HL-60/S4 treated with retinoic acid at 250 ng/mL for 4 days and 3 days (cell line): ENCODE measurements around the gene RFX1.
"Not testable (repeated sequence)": the region's sequence is repeated elsewhere in the genome, so short reads cannot be mapped to it uniquely, and the experiment has no call there.

Experiments used
- in situ Hi-C: fragments of 300-500 bp; cut with MboI; formaldehyde crosslinking; loops from 2 replicates; pipeline ENCODE4 v1.7.0; 2022; ENCODE audit warnings: low sequenced_read_pairs

Gene RFX1

DNA sequence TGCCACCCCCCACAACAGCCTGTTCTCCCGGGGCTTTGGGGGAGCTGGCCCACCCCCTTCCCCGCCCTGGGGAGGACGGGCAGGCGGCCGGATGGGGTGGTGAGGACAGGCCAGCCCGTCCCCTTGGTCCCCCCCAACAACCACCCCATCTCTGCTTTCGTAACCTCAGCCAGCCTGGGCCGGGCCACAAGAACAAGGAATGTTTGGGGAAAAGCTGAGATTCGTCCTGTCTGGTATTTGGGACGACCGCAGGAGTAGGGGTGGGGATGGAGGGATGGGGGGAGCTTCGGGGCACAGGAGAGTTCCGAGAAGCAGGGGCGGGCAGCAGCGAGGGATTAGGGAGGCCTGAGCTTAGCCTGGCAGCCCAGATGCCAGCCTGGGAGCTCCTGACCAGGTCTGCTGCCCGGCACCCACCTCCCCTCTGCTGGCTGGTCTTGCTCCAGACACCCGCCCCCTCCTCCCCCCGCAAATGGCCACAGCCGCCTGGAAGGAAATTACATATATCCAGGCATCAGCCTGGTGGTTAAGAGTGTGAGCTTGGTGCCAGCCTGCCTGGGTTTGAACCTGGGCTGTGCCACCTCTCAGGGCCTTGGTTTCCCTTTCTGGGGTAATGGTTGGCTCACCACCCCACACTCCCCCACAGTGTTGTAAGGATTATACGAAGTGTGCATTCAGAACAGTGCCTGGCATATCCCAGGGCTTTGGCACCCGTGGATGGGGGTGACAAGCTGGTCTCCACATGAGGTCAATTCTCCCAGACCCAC is 67.6 kb downstream of the RFX1 start, which contains the start of gene PODNL1:
Gene PODNL1, minus strand, starts transcription at position 117 of the 764 bp plus-strand sequence. CDS start 236 bp downstream, outside the sequence.
- in situ Hi-C loops = no loop called here

DNA sequence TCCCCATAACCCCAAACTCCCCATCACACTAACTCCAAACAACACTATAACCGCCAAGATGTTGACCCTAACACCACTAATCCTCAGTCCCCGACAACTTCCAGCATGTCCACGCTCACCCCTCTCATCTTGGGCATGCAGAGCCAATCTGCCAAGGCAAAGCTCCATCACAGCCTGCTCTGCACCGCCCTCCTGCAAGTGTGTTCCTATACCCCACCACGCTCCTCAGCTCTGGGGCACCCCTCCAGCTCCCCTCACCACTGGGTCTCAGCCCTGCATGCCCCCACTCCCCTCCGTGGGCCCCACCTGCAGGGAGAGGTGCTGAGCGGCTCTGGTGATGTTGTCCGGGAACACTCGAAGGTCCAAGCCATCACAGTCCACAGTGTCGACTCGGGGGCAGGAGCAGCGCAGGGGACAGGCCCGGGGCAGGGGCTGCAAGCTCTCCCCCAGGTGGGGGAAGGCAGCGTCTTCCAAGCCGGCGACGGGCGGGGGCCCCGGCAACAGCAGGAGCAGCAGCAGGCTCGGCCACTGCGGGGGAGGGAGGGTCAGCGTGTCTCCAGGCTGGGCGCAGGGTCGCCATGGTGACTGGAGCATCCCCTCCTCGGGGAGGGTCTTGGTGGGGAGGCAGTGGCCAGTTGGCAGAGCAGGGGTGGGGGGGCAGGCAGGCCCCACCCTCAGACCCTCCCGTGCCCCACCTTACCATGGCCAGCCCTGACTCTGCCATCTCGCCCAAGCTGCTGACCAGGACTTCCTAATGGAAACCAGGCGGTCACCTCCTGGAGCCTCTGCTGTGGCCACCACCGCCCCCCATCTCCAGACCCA is 68.4 kb downstream of the RFX1 start:
- in situ Hi-C loops = no loop called here

DNA sequence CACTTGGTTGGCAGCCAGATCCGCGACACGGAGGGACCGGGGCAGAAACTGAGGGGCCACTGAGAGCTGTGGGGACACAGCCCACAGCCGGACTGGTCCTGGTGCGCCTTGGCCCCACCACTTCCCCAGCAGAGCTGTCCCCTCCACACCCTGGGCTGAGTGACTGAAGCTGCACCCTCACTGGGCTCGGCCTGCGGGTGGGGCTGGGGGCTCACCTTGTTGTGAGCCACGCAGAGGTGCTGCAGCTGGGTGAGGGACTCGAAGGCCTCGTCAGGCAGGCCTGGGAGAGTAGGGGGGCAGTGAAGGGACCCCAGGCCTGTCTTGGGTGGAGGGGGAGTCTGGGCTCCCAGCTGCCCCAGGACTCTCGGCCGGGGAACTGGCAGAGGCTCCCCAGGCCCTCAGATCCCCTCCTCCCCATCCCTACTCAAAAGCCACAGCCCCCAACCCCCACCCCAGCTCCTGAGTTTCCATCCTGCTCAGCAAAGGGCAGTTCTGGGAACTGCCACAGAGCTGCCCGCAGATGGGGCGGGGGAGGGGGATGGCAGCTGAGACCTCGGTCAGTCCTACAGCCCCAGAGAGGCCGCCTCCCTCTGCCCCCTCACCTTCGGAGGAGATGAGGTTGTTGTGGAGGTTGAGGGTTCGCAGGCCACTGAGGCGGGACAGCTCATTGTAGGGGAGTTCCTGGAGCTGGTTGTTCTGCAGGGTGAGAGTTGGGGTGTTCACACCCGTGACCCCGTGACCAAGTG is 70.2 kb downstream of the RFX1 start:
- in situ Hi-C loops = no loop called here

DNA sequence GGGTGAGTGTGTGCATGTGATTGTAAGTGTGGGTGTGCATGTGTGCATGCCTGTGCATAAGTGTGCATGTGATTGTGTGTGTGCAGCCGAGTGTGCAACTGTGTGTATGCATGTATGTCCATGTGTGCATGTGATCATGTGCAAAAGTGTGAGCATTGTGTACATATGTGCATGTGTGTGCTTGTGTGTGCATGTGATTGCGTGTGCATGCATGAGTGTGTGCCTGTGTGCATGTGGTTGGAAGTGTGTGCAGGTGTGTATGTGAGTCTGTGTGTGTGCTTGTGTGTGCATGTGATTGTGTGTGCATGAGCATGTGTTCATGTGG is 71.4 kb downstream of the RFX1 start:
- in situ Hi-C loops = no loop called here

DNA sequence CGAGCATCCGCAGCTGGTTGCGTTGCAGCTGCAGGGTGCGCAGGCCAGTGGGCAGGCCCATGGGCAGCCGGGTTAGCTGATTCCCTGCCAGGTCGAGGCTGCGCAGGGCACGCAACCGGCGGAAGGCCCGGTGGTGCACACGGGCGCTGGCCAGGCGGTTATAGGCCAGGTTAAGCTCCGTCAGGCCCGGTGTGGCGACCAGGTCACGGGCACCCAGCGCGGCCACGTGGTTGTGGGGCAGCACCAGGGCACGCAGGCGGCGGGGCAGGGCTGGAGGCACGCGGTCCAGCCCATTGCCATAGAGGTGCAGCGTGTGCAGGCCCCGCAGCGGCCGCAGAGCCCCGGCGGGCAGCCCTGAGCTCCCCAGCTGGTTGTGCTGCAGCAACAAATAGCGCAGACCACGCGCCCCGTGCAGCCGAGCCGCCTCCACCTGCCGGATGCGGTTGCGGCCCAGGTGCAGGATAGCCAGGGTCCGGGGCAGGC is 73.2 kb downstream of the RFX1 start:
- in situ Hi-C loops = no loop called here

DNA sequence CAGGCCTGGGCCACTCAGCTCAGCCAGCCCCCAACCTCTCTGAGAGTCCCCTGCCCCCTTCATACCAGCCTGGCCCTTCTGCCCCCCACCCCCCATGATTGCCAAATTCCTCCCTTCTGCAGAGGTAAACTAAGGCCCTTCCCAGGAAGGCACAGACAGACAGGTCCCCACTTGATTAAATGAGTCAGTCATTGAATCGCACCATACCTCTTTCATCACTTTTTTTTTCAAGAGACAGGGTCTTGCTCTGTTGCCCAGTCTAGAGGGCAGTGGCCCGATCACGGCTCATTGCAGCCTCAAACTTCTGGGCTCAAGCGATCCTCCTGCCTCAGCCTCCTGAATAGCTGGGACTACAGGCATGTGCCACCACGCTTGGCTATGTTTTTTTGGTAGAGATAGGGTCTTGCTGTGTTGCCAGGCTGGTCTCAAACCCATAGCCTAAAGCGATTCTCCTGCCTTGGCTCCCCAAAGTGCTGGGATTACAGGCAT is 73.9 kb downstream of the RFX1 start:
- in situ Hi-C loops = no loop called here

DNA sequence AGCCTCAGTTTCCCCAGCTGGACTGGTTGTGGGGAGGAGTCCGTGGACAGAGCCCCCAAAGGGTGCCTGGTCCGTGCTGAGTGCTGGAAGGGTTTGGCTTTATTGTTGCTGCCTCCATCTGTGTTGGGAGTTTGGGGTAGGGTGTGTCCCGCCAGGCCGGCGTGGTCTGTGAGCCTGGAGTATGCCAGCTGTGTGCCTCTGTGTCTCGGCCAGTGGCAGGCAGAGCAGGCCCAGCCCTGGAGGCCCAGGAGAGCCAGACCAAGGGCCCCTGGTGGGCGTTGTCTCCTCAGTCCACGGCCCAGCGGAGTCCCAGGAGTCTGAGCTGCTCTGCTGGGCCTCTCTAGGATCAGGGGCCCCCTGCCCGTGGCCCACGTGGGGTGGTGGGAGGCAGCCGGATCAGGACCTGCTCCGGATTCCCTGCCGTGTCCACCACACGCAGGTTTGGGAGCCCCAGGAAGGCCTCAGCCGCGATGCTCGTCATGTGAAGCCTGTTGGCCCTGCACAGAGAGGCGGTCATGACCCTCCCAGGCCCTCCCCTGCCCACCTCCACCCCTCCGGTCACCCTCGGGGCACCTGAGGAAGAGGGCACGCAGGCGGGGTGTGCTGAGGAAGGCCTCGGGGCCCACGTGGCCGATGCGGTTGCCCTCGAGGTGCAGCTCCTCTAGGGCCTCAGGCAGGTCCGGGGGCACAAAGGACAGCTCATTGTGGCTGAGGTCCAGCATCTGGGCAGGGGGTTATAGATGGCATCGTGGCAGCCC is 74.5 kb downstream of the RFX1 start:
- in situ Hi-C loops = no loop called here

DNA sequence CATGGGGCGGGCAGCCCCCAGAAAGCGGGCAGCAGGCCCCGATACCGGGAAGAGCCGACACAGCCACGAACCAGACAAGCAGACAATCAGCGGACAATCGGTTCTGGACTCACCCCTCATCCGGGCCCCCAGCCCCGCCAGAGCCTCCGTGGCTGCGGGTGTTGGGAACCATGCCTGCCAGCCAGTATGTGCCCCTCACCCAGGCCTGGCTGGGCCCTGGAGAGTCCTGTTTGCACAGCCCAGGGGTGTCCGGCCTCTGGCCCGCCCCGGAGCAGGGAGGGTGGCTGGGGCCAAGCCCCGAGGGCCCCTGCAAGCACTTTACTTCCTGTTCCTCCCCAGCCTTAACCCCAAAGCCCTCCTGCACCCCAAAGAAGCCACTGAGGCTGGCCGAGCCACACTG is 75.7 kb downstream of the RFX1 start:
- in situ Hi-C loops = no loop called here

DNA sequence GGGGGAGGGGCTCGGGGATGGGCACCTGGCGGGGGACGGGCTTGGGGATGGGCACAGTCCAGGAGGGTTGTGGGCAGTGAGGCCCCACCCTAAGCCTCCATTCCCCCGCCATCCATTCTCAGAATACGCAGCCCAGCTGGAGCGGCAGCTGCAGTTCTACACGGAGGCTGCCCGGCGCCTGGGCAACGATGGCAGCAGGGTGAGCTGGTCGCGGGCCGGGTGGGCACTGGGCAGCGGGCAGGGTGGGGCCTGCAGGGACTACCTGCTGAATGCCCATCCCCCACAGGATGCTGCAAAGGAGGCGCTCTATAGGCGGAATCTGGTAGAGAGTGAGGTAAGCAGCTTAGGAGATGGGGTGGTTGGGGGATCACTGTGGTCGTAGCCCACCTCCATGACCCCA is 76.2 kb downstream of the RFX1 start:
- in situ Hi-C loops = no loop called here

DNA sequence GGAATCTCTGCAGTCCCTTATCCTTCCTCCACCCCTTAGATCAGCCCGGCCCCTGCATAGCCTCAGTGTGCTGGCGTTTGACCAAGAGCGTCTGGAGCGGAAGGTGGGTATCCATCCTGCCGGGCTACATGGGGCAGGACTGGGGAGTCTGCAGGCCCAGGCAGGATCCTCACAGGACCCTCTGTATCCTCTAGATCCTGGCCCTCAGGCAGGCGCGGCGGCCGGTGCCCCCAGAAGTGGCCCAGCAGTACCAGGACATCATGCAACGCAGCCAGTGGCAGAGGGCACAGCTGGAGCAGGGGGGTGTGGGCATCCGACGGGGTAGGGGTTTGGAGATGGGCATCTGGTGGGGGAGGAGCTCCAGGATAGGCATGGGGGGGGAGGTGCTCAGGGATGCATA is 76.8 kb downstream of the RFX1 start:
- in situ Hi-C loops = no loop called here

DNA sequence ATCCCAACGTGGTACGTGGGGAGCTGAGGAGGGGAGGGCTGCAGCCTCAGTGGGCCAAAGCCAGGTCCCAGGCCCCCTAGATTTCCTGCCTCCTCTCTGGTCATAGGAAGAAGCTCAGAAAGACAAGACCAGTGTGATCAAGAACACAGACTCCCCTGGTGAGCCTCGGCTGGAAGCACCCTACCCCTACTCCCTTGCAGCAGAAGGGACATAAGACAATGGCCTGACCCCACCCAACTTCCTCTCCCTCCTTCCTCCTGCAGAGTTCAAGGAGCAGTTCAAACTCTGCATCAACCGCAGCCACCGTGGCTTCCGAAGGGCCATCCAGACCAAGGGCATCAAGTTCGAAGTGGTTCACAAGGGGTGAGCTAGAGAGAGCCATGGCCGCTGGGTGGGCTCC is 79.4 kb downstream of the RFX1 start:
- in situ Hi-C loops = no loop called here

DNA sequence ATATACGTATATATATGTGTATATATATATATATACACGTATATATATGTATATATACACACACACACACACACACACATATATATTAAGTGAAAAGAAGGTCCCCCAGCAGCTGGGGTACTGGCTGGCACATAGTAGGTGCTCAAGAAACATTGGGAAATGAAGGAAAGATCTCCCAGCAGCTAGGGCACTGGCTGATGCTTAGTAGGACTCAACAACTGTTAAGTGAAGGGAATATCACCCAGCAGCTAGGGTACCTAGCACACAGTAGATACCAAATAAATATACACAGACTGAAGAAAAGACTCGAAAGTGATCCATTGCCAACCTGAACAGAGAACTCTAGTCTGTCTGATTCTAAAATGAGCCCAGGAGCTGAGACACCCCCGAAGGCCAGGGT is 80.1 kb downstream of the RFX1 start:
- in situ Hi-C loops = no loop called here

DNA sequence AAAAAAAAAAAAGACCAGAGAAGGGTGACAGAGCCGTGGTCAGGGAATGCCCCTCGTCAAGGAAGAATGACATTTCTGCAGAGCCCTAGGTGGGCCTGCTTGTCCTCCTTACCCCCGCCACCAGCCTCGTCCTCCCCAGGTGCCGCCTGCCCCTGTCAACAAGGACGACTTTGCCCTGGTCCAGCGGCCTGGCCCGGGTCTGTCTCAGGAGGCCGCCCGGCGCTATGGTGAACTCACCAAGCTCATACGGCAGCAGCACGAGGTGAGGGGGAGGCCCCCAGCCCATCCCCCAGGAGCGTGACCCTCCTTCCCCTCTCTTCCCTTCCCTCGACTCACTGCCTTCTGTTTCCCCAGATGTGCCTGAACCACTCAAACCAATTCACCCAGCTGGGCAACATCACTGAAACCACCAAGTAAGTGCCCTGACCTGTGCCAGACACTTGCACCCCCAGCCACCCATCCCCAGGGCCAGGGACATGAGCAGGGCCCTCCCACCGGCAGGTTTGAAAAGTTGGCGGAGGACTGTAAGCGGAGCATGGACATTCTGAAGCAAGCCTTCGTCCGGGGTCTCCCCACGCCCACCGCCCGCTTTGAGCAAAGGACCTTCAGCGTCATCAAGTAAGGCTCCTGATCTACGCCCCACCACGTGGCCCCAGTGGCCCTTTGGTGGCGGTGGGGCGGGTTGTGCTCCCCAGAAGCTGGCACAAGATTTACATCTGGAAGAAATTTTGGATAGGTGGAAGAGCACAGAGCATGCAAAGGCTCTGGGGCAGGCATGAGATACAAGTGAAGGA is 82.7 kb downstream of the RFX1 start:
- in situ Hi-C loops = no loop called here

DNA sequence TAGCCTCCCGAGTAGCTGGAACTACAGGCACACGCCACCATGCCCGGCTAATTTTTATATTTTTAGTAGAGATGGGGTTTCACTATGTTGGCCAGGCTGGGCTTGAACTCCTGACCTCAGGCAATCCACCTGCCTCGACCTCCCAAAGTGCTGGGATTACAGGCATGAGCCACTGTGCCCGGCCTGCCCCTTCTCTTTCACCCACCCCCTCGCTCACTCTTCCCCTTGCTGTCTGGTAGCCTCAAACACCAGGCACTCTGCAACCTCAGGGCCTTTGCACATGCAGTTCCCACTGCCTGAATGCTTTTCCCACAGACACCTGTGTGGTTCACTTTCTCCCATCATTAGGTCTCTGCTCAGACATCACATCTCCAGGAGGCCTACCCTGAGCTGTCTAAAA is 84.0 kb downstream of the RFX1 start:
- in situ Hi-C loops = not testable (repeated sequence)

DNA sequence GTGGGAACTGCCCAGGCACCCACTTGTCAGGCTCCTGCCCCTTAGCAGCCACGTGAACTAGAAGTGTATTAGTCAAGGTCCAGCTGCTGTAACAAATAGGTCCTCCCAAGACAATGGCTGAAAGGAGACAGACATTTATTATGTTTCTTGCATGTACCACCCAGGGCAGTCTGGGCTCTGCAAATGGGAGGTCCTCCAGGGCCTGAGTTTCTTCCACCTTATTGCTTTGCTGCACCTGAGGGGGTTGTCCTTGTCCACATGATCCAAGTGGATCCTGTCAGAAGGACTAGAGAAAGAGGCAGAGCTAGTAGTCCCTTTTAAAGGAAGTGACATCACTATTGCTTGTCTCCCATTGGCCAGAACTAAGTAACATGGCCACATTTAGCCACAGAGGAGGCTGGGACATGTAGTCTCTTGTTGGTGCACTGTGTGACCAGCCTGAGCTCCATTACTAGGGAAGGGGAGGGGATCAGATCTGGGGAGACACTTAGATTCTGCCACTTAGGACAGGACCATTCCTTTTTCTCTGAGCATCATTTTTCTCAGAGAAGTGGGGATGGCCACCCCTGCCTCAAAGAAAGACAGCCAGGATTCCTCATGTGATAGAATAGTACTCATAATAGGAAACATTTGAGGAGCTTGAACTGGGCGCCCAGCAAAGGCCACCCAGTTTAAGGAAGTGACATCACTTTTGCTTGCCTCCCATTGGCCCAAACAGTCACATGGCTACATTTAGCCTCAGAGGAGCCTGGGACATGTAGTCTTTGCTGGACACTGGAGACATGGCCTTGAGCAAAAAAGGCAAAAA is 85.0 kb downstream of the RFX1 start:
- in situ Hi-C loops = no loop called here

DNA sequence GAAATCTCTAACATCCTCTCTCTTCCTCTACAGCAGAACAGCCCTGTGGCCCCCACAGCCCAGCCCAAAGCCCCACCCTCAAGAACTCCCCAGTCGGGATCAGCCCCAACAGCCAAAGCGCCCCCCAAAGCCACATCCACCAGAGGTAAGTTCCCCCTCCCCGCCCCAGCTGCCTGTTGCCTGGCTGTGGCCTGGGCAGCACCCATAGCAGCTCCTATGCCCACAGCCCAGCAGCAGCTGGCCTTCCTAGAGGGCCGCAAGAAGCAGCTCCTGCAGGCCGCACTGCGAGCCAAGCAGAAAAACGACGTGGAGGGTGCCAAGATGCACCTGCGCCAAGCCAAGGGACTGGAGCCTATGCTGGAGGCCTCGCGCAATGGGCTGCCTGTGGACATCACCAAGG is 85.6 kb downstream of the RFX1 start:
- in situ Hi-C loops = no loop called here

DNA sequence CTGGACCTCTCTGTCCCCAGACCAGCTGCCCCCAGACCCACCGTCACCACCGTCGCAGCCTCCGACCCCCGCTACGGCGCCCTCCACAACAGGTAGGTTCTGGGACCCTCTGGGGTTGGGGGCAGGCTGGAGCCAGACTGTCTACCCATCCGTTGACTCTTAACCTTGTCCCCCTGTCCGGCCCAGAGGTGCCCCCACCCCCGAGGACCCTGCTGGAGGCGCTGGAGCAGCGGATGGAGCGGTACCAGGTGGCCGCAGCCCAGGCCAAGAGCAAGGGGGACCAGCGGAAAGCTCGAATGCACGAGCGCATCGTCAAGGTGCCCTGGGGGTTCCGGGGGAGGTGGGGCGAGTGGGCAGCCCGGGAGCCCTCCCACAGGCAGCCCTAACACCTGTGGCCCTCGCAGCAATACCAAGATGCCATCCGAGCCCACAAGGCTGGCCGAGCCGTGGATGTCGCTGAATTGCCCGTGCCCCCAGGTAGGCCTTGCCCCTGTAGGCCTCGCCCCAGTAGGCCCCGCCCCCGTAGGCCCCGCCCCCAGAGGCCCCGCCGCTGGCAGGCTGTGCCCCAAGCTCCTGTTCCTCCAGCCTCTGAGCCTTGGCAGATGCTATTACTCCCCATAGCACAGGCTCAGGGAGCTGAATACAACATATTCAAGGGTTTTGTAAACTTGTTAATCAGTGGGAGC is 87.3 kb downstream of the RFX1 start:
- in situ Hi-C loops = no loop called here

DNA sequence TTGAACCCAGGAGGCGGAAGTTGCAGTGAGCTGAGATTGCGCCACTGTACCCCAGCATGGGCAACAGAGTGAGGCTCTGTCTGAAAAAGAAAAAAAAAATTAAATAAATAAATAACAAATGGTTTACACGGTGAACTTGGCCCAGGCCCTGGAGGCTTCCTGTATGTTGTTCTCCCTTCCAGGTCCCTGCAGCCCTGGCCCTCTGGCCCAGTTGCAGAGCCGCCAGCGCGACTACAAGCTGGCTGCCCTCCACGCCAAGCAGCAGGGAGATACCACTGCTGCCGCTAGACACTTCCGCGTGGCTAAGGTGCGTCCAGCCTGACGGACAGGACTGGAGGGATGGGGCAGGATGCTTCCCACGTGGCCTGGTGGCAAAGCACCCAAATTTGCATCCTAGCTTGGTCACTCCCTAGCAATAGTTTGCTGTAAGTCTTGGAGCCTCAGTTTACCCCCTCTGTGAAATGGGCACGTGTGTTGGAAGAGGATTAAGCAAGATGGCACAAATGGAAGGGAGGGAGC is 88.2 kb downstream of the RFX1 start:
- in situ Hi-C loops = no loop called here
